Adipocyte (in vitro differentiated cells): ENCODE results near the gene TNFRSF6B.
A peak's percentile ranks its signal among the peaks of the same experiment; 100 is the strongest.

Experiments used
- DNase-seq: peaks from one replicate; pipeline ENCODE4 v3.0.0-alpha.2; 2015; ENCODE audit warnings: low read depth
- H3K27me3 ChIP-seq: replicated peaks from 2 replicates; pipeline ENCODE4 v1.7.0; 2013; ENCODE audit warnings: mild to moderate bottlenecking, low read length, moderate library complexity; ENCODE audit not compliant: control insufficient read depth, insufficient read depth
- H3K36me3 ChIP-seq: 2 replicates; pipeline ENCODE4 v1.7.0; 2013; ENCODE audit warnings: low read length, mild to moderate bottlenecking, moderate library complexity; ENCODE audit not compliant: control insufficient read depth, insufficient read depth, severe bottlenecking
- H3K4me1 ChIP-seq: 2 replicates; pipeline ENCODE4 v1.7.0; 2013; ENCODE audit warnings: mild to moderate bottlenecking, low read length, moderate library complexity; ENCODE audit not compliant: control insufficient read depth, insufficient read depth
- H3K4me3 ChIP-seq: 2 replicates; pipeline ENCODE4 v1.7.0; 2013; ENCODE audit warnings: mild to moderate bottlenecking, low read length, moderate library complexity
- H3K9ac ChIP-seq: 2 replicates; pipeline ENCODE4 v1.7.0; 2013; ENCODE audit warnings: mild to moderate bottlenecking, low read length, moderate library complexity
- H3K9me3 ChIP-seq: 2 replicates; pipeline ENCODE4 v1.7.0; 2013; ENCODE audit warnings: mild to moderate bottlenecking, low read length, moderate library complexity; ENCODE audit not compliant: control insufficient read depth

TNFRSF6B gene

DNA sequence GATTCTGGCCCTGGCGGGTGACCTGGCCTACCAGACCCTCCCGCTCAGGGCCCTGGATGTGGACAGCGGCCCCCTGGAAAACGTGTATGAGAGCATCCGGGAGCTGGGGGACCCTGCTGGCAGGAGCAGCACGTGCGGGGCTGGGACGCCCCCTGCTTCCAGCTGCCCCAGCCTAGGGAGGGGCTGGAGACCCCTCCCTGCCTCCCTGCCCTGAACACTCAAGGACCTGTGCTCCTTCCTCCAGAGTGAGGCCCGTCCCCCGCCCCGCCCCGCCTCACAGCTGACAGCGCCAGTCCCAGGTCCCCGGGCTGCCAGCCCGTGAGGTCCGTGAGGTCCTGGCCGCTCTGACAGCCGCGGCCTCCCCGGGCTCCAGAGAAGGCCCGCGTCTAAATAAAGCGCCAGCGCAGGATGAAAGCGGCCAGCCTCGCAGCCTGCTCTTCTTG, 42.3 kb downstream of the TNFRSF6B start:
- H3K4me1 ChIP-seq = peaks cover 18% of the 10 kb centered on the region
- peak; percentile 5 for DNase-seq
- H3K9ac ChIP-seq = peak overlapping the region; percentile 81
- peak overlapping the region; percentile 74 for H3K4me3 ChIP-seq
- peaks cover 40% of the 10 kb centered on the region for H3K36me3 ChIP-seq
- no peaks in the 10 kb centered on the region for H3K27me3 ChIP-seq
- H3K9me3 ChIP-seq = no peaks in the 10 kb centered on the region

GRCh38 chr20:63739130-63740069, 42.9 kb downstream of the TNFRSF6B start, which contains the start of gene SLC2A4RG:
Gene SLC2A4RG, plus strand, starts transcription at chr20:63739776. Its CDS starts 137 bp downstream, at chr20:63739913.
- DNase-seq = peak; percentile 95
- no peaks in the 10 kb centered on the region for H3K9me3 ChIP-seq
- peaks cover 37% of the 10 kb centered on the region for H3K36me3 ChIP-seq
- H3K4me1 ChIP-seq = peaks cover 18% of the 10 kb centered on the region
- peak within 1 kb of the TSS; percentile 91 for H3K9ac ChIP-seq
- no peaks in the 10 kb centered on the region for H3K27me3 ChIP-seq
- peak within 1 kb of the TSS; percentile 79 for H3K4me3 ChIP-seq

DNA sequence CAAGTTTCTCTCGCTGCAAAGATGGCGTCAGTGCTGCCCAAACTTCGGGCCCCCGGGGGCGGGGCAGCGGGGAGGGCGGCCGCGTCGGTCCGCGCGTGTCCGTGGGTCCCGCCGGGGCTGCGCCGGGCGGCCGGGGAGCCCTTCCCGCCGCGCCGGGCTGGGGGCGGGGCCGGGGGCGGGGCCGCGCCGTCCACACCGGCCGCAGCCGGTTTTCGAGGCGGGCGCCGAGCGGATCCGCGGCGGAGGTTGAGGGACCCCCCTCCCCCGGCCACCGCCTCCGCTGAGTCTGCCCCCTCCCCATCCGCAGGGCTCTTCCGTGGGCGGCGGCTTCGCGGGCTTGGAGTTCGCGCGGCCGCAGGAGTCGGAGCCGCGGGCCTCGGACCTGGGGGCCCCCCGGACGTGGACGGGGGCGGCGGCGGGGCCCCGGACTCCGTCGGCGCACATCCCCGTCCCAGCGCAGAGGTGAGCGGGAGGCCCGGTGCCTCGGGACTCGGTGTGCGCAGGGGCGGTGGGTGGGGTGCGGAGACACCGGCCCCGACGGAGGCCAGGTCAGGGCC, 43.7 kb downstream of the TNFRSF6B start:
- H3K27me3 ChIP-seq = no peaks in the 10 kb centered on the region
- DNase-seq = peak; percentile 68
- H3K4me3 ChIP-seq = peak overlapping the region; percentile 79
- H3K4me1 ChIP-seq = peaks cover 20% of the 10 kb centered on the region
- H3K9ac ChIP-seq = peak overlapping the region; percentile 91
- H3K36me3 ChIP-seq = peaks cover 30% of the 10 kb centered on the region
- no peaks in the 10 kb centered on the region for H3K9me3 ChIP-seq

DNA sequence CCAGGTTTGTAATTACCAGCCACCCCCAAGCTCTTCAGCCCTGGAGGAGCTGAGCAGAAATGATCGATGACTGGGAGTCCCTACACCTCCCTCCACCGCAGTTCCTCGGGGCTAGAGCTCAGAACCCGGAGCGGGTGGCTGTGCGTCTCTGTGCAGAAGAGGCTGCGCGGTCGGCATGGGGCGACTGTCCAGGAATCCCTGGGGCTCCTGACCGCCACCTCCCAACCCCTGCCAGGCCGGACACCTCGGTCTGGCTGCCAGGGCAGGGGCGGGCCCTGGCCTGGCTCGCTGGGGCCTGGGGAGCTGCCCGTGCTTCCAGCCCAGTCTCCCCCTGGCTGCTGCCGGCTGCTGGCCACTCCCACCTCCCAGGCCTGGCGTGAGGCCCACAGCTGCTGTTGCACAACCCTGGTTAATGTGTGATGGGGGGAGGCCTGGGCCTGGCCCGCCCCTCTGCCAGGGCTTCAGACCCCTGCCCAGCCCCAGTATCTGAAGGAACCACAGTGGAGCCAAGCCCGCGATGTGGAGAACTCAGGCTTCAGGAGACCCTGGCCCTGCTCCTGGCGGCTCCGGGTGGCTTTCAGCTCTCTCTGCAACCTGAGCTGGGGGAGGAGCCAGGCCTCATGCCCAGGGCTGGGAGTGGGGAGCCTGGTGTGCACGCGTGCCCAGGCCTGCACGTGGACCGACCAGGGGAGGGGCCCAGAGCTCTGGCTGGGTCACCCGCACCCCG, 44.3 kb downstream of the TNFRSF6B start:
- Histone ChIP-seq H3K36me3 (peaks cover 23% of the 10 kb centered on the region), H3K9ac (peak overlapping the region; percentile 91), H3K4me3 (peak overlapping the region; percentile 79), H3K9me3 (no peaks in the 10 kb centered on the region), H3K4me1 (peaks cover 24% of the 10 kb centered on the region), H3K27me3 (no peaks in the 10 kb centered on the region)
- DNase-seq = peak; percentile 95

- H3K9ac ChIP-seq = peak overlapping the region; percentile 91
- H3K9me3 ChIP-seq = no peaks in the 10 kb centered on the region
- H3K36me3 ChIP-seq = peaks cover 21% of the 10 kb centered on the region
- H3K4me1 ChIP-seq = peaks cover 24% of the 10 kb centered on the region
- DNase-seq = no peak
- no peaks in the 10 kb centered on the region for H3K27me3 ChIP-seq
- H3K4me3 ChIP-seq = peak overlapping the region; percentile 79
Observed at GRCh38 chr20:63741354-63741675, 44.9 kb downstream of the TNFRSF6B start.

- Histone ChIP-seq H3K27me3 (no peaks in the 10 kb centered on the region), H3K9me3 (no peaks in the 10 kb centered on the region)
- DNase-seq = no peak
Observed at GRCh38 chr20:63741676-63742380, 45.4 kb downstream of the TNFRSF6B start.

DNA sequence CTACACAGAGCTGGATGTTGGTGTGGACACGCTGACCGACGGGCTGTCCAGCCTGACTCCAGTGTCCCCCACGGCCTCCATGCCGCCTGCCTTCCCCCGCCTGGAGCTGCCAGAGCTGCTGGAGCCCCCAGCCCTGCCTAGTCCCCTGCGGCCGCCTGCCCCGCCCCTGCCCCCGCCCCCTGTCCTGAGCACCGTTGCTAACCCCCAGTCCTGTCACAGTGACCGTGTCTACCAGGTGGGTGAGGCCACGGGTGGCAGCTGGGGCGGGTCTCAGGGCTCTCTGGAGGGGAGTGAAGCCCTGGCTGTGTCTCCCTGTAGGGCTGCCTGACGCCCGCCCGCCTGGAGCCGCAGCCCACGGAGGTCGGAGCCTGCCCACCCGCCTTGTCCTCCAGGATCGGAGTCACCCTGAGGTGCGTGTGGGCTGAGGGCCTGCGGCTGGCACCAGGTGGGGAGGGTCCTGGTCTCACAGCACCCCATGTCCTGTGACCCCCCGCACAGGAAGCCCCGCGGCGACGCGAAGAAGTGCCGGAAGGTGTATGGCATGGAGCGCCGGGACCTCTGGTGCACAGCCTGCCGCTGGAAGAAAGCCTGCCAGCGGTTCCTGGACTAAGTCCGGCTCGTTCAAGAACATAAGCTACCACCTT, 46.1 kb downstream of the TNFRSF6B start:
- H3K4me3 ChIP-seq = no peak overlapping the region
- no peak overlapping the region for H3K9ac ChIP-seq
- H3K9me3 ChIP-seq = no peaks in the 10 kb centered on the region
- H3K27me3 ChIP-seq = no peaks in the 10 kb centered on the region
- peaks cover 18% of the 10 kb centered on the region for H3K36me3 ChIP-seq
- no peak for DNase-seq
- H3K4me1 ChIP-seq = peaks cover 24% of the 10 kb centered on the region

More at GRCh38 chr20:63741676-63742380, 45.4 kb downstream of the TNFRSF6B start:
- Histone ChIP-seq H3K36me3 (peaks cover 19% of the 10 kb centered on the region), H3K4me3 (peak overlapping the region; percentile 79), H3K4me1 (peaks cover 24% of the 10 kb centered on the region), H3K9ac (peak overlapping the region; percentile 91)

DNA sequence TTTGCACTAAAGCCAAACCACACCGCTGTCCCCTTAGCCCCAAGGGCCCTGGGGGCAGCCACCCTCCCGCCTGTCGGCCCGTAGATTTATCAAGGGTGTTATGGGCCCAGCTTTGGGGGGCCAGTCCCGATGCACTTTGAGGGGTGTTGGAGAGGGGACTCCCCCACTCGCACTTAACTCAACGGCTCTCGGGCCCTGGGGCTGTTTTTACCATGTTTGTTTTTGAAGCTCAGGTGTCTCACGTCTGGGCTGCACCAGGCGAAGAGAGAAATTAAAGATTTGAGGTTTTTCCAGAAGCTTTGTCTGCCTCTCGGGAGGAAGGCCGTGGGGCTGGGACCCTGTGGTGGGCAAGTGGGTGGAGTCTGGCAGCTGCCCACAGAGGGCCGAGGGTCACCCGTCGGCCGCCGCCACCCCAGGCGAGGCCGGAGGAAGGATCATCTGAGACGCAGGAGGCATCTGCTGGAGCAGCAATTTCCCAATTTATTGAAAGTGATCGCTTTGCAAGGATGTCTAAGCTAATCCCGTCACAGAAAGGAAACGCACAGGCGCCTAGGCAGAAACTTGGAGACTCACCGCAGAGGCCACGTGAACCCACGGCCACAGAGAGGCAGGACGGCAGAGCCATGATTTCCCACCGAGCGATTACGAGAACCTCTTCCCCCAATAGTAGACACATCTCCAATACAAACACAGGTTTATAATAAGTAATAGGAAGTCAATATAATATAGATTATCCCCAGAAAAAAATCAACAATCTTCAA, 46.9 kb downstream of the TNFRSF6B start:
- Histone ChIP-seq H3K9ac (peak overlapping the region; percentile 71), H3K36me3 (peaks cover 18% of the 10 kb centered on the region), H3K4me3 (peak overlapping the region; percentile 73), H3K9me3 (no peaks in the 10 kb centered on the region), H3K4me1 (peaks cover 20% of the 10 kb centered on the region), H3K27me3 (no peaks in the 10 kb centered on the region)
- no peak for DNase-seq

- peak overlapping the region; percentile 71 for H3K9ac ChIP-seq
- peak overlapping the region; percentile 73 for H3K4me3 ChIP-seq
- no peaks in the 10 kb centered on the region for H3K9me3 ChIP-seq
- peaks cover 15% of the 10 kb centered on the region for H3K4me1 ChIP-seq
- peaks cover 18% of the 10 kb centered on the region for H3K36me3 ChIP-seq
- no peaks in the 10 kb centered on the region for H3K27me3 ChIP-seq
- DNase-seq = no peak
Observed at GRCh38 chr20:63744158-63744557, 47.7 kb downstream of the TNFRSF6B start.
